G401.6 (cell line): Measurements from ENCODE around the gene SIGMAR1.

Experiments
- FAIRE-seq: peaks from 2 replicates; lab custom pipeline; 2012; peaks lifted over from hg19 to GRCh38; lab: Jason Lieb, UNC

The SIGMAR1 gene

DNA sequence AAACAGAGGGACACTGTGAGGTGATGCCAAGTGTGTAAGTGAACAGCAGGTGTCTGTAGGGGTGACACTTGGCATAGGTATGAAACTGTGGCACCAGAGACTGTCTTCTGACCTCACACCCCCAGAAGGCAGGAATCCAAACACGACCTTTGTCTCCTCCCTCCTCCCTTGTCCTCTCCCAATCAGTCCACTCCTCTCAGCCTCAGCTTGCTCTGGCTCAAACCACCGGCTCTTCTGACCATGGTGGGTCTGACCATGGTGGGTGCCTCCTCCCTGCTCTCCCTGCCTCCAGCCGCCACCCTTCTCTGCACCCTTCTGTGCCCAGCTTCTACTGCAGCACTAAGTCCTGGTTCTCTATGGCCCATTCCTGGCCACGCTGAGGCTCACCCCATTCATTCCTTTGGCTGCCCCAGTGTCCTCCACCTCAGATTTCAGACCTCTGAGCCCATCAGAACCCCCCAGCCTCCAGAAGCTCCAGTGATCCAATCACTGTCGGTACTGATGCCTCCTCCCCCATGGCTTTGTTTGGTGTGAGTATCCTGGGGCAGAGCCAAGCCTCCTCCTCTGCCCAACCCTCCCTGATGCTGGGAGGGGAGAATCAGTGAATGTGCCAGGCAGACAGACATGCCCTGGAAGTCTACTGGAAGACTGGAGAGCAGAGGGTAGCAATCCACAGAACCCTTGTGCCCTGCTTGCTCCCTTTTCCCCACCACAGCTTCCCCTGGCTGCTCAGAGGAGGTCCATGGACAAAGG lies 7.0 kb downstream of the SIGMAR1 start:
- no peak for FAIRE-seq

DNA sequence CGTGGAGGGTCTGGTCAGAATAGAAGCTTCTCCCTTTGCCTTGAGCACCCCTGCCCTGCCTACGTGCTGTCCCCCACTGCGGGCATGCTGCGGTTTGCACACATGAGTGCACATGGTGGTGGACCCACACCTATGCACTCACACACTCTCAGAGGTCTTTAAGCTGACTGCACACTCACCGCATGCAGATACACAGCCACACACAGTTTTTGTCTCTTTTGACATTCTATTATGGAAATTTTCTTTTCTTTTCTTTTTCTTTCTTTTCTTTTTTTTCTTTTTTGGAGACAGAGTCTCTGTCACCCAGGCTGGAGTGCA lies 8.1 kb downstream of the SIGMAR1 start:
- no peak for FAIRE-seq

DNA sequence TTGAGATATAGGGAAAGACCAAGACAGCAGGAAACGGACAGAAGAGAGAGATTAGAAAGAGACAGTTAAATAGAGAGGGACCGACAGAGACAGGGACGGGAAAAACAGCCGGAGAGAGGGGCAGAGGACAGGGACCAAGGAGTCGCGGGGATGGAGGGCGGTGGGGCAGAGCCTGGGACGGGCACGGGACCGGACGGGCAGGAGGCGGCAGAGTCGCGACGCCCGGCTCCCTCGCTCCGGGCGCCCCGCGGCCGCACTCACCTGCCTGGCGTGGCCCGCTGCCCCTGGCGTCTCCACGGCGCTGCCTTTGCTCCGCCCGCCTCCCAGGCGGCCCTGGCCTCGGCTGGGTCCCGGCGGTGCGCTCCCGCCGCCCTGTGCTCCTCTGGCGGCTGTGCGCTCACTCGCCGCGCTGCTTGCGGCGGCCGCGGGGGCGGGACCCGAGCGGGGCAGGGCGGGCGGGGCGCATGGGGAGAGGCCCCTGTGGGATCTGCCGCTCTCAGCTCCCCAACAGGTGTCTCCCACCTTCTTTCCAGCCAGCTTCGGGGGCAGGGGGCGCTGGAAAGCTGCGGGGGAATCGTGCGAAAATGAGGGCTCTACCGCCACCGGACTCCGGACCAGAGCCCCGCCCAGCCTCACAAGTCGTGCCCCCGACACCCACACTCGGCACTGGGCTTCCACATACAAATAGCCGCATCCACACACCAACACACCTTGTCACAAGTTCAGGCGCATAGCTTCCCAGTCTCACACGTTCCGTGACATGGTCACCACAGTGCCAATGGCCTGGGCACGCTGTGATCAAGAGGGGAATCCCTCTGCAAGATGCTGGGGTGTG lies 8.7 kb downstream of the SIGMAR1 start, which contains the start of gene ARID3C:
Gene ARID3C, minus strand, starts transcription at position 411 of the 835 bp plus-strand sequence. CDS start 1,052 bp downstream, outside the sequence.
- FAIRE-seq = no peak

DNA sequence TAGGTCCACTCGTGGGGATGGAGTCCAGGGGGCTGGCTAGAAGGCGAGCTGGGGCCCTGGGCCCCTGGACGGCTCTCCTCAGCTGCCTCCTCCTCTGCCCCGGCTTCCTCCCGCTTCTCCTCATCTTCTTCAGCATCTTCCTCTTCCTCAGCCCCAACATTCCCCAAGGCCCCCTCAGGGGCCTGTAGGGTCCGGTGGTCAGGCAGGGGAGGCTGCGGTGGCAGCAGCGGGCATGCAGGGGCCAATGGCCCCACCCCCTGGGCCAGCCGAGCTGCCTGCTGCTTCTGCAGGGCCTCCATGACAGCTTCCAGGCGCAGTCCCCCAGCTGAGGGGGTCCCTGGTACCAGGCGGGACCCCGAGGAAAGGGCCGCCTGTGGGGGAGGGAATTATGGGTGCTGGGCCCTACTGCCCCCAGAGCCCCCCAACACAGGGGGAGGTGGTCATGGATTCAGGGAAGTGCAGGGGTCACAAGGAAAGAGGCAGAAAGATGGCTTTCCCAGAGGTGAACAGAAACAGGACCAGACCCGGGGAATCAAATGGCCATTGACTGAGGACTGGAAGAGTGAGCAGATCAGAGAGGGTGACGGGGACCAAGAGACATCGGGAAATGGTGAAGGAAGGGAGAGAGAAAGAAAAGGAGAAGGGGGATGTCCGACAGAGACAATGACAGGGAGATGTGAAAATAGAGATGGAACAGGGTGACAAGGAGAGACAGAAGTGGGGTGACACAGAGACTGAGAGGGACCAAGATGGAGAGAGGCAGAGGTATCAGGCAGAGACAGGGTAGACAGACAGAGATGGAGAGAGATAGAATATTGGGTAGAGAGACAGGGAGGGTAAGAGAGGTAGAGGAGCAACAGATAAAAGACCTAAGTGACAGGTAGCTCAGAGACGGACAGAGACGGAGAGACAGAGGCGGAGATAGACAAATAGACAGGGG lies 9.6 kb downstream of the SIGMAR1 start:
- no peak for FAIRE-seq

DNA sequence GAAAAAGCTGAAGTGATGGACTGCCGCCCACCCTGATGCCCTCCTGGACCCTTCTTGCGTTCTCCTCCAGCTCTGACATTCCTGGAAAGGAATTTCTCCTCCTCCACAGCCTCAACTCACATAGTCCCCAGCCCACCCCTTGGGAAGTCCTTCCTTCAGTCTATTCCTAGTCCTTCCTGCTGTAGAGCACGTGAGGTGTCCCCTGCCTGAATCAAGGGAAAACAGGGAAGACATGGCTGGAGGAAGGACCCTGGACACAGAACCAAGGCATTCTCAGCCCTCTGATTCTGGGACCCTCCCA lies 12.5 kb downstream of the SIGMAR1 start:
- FAIRE-seq = no peak

DNA sequence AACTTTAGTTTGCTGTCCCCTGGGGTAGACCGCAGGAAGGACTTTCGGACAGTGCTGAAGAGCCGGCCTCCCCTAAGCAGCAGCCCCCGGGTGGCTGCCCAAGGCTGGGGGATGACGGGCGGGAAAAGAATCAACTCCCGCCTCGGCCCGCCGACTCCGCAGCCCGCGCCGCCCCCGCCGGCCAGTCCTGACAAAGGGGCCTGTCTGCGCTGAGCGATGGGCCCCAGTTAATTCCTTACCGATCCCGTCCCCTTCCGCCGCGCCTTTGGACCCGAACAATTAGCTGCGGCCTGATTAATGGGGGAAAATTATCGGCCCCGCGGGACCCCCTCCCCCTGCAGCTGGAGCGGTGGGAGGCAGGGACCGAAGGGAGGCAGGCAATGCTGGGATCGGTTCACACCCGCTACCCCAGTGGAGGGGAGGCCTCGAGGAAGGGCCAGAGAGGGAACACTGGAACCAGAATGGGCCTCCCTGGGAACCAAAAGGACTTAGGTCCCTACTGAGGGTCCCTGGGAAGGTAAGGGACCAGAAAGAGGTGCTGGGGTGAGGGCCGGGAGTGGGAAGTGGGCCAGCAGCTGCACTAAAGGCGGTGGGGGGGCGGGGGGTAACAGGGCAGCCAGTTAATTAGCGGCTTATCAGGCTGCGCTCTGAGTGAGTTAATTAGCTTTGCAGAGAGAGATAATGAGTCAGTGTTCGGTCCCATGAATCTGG lies 13.0 kb downstream of the SIGMAR1 start:
- no peak for FAIRE-seq

DNA sequence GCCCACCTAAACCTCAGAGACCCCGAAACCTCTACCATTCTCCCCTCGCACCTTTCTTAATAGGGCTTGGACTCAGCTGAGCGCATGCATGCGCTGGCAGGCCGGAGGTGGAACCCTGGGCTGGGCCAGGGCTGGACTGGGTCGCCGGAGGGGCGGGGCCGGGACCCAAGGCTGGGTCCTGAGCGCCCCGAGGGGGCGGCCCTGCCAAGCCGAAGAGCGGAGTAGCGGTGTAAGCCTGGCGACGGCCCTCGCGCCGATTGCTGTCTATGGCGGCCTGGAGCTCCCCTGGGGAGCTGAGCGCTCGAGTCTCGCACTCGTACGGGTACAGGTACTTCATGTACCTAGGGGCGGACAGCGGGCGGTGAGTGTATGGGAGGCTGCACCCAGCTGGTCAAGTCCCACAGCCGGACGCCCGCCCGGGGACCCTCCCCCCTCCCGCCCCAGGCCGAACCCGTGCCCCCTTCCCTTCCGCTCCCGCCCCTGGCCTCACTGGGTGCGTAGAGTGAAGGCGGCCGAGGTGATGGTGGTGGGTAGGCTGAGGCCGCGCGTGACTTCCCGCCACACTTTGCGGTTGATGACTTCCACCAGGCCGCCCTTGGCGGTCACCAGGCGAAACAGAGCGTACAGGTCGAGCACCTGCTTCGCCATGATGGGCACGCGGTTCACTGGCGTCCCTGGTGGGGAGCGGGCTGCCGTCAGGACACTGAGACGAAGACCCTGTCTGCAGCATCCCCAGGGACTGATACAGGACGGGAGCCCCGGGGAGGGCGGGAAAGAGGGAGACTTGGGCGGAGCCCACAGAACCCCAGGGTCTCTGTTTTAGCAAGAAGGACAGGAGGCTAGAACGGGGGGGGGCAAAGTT lies 14.0 kb downstream of the SIGMAR1 start:
- FAIRE-seq = no peak

DNA sequence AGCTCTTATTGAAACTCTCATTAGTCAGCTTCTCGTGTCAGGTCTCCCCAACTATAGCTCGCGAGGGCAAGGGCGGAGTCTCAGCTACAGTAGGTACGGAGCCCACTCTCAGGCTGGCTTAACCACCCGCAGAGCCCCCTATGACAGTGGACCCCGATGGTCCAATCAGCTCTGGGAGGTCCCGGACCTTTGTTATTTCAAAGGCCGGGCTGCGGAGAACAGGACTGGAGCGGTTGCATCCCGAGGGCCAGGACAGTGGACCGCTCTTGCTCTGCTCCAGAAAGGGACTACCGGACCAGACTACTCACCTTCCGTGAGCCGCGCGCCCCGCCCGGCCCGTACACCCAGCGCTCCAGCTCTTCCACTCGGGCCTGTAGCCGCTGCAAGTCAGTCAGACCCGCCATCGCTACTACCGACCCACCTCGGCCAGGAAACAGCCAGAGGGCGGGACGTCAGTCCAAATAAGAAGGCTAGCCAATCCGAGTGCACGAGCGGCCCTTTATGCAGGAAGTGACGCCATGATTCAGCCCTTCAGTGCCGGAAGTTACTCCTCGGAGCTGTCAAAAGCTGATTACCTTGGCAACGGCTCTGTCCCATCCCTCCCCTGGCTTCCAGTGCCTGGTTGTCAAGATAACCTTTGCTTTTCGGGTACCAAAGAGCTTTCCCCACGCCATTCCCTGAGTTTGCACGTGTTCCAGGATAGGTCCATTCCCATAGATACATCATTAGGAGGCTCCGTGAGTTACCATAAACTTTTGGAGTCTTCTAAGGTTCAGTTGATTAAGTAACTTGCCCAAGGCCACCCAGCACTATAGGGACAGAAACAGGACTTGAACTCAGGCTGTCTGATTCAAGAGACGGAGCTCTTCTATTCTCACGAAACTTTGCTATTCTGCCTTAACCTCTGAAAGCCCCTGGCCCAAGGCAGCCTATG lies 17.3 kb downstream of the SIGMAR1 start, which contains the start of gene DCTN3:
Gene DCTN3, minus strand, starts transcription at position 435 of the 934 bp plus-strand sequence. Its CDS starts 31 bp downstream, at position 404.
- FAIRE-seq = peak; percentile 97

DNA sequence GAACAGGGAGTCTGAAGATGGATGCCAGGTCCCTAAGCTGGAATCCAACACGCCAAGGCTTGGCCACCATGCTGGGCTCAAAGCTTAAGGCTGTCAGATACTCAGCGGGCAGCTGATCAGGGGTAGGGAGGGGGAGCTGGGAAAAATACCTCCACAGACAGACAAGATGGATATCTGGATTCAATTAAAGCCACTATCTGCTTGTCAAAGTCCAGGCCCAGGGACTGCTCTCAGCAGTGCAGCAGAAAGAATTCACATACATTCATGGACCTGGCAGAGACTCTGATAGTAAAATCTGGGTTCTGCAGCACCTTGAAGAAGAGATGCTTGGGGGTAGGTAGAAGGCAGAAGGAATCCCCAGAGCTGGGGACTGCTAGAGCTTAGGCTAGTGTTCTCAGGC lies 22.5 kb downstream of the SIGMAR1 start:
- FAIRE-seq = no peak

DNA sequence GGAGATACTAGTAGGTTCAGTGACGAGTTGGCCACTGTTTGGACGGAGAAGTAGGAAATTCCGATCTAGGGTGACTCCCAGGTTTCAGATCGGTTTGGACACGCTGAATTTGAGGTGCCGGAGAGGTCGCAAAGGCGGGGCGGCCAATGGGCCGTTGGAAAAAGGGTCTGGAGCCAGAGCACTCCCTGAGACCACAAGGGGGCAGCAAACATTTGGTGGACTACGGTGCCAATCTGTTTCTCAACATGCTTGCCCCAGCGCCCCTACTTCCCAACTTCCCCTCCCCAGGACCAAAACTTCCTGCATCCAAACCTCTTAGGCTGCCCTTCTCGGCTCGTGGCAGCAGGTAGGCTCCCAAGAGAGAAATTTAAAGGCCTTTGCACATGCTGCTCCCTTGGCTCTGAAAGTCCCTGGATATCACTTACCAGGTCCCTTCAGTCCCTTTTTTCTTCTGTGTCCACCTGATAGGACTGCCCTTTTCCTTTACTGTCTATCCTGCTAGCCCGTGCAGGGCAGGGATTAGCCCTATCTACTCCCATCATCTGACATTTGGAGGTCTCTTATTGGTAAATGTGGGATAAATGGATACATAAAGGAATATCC lies 24.7 kb downstream of the SIGMAR1 start:
- FAIRE-seq = no peak

DNA sequence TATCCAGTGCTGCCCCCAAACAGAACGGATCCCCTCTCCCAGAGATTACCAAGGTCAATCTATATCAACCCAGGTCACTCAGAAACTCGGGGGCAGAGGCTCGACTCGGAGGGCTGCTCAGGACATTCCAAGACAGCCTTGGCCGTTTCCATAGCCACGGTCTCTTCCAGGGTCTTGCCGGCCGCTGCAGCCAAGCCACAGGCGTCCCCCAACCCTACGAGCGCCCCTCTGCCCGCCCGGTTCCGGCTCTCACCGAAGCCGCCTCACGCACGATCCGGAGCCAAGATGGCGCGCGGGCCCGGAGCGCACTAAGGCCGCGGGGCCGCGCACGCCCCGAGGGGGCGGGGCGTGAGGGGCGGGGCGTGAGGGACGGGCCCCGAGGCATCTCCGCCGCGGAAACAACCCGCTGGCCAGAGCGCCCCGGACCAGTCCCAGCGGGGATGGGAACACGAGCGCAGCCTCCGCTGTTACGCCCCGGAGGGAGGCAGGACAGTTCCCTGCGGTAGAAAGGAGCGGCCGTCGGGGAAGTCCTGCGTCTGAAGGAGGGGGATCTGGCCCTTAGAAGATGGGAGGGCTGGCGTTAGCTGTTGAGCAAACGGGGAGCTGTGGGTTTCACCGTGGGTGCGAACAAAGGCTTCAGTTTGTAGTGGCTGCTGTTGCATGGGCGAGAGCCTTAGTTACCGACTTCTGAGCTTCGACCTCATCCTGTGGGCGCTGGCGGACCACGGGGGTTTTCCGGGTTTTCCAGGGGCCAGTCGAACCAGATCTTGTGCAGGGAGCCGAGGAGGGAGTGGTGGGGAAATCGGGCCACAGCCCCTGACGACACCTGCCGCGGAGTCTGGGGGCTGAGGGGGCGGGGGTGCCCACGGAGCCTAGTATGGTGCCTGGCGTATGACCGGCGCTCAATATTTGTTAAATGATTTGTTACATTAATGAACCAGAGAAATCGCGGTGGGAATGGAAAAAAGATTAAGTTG lies 25.5 kb downstream of the SIGMAR1 start, which contains the start of gene RPP25L:
Gene RPP25L, minus strand, starts transcription at position 287 of the 977 bp plus-strand sequence. CDS start 801 bp downstream, outside the sequence.
- no peak for FAIRE-seq

DNA sequence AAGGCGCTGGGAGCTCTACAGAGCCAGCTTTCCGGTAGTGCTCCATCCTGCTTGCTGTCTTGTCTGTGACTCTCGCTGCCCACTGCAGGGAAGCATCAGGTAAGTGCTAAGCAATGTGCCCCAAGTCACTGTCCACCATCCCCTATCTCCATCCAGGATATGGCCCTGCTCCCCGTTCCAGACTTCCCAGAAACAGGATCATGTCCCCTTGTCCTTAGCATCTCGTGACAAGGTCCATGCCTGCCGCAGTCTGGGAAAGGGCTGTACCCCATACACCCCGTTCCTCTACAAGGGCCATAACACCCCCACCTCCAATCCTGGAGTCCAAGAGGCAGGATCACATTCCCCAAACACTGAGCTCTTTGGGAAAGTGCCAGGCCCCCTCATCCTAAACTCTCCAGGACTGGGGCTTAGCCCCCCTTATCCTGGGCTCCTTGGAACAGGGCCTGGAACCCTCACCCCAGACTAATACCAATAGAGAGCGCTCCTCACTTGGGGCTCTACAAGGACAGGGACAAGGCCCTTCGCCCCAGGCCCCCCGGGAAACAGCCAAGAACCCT lies 26.3 kb downstream of the SIGMAR1 start:
- no peak for FAIRE-seq

DNA sequence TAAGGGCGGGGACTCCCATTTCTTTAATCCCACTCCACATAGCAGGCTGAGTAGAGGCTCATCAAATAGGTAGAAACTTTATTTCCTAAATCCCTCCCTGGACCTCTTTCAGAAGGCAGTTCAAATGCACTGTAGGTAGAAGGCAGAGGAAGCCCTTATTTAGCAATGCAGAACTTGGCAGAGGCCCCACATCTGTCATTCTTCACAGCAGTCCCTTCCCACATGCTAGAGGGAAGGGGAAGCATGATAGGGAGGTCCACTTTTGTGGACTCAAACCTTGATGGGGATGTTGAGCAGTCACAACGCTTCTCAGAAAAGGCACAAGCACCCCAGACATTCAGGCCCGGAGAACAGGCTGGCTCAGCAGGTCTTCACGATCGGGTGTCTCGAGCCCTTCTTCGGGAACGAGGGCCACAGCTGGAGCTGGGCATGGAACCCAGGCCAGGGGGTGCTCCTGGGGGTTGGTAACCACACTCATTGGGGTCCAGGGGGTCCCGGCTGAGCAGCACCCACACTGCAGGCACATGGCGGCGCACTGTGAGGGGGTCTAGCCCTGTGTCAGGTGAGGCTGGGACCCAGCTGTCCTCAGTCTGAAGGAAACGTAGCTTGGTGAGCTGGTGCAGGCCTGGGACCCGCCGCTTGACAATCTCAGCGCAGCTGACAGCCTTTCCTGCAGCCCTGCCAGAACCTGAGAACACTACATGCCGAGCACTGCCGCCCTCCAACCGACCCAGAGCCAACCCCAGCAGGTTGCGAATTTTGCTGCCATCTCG lies 27.0 kb downstream of the SIGMAR1 start:
- FAIRE-seq = no peak

DNA sequence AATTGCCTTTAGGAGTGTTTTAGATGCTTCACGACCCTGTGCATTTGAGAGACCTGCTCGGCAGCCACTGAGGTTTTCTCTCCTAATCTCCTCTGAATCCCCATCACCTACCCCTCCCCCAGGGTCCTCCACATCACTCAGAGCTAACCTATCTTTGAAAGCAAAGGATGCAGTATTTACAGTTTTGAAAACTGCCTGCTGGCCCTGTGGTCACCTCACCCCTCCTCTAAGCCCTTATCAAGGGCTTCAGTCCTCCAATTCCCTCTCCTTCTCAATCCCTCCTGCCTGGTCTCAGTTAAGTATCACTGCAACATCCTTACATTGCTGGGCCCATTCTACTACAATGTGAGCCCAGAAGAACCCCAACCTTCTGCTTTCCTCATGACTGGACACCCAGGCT lies 30.3 kb downstream of the SIGMAR1 start:
- FAIRE-seq = no peak

DNA sequence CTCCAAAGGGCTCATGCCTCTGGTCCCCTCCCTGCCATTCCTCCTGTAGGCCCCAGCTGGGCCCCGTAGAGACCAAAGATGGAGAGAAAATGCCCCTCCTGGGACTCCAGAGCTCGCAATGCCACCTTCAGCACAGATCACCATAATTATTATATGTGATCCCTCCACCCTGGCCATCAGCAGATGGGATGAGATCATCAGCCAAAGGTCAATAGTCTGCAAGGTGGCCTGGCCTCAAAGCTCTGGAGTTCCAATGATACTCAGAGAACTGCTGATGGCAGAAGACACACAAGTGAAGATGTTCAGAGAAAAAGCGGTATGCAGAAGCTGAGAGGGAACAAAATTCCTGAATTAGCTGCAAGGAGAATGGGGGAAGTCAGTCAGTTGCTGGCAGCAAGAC lies 30.7 kb downstream of the SIGMAR1 start:
- no peak for FAIRE-seq

DNA sequence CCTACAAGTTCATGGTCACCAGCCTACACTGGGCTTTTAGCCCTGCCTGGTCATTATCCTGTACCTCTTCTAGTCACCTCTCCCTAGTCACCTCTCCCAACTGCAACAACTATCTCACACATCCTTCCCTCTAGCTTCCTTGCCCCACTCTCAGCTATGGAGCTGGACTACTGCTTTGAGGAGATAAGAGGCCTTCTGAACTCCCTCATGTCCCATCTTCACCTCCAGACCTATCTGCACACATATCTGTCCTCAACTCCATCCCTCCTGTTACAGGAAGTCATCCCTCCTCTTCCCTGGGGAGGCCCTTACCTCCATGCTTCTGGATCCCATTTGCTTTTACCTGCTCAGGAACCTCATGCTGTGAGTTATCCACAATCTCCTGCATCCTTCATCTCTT lies 31.4 kb downstream of the SIGMAR1 start:
- FAIRE-seq = no peak
